Activated CD4-positive, CD25-positive, alpha-beta regulatory T cell treated with anti-CD3 and anti-CD28 coated beads, Interleukin-2, amount 50 U/mL, for 16 hours (primary cell): Measurements from ENCODE around the gene ARRDC1.
"Not testable (repeated sequence)": the region's sequence is repeated elsewhere in the genome, so short reads cannot be mapped to it uniquely, and the experiment has no call there.

Source experiments
- DNase-seq: peaks from one replicate; pipeline ENCODE4 v3.0.0-alpha.2; 2020; ENCODE audit warnings: low read depth, low spot score

Gene ARRDC1

GRCh38 chr9:137605121-137606004, at the start of gene ARRDC1:
ARRDC1 (plus strand) TSS chr9:137605686; CDS start chr9:137605718, 32 bp downstream.
- peak; percentile 79 for DNase-seq

- DNase-seq: no peak
These were observed 49.2 kb upstream of the ARRDC1 start for GRCh38 chr9:137556069-137556838.

- no peak for DNase-seq
These were observed 47.4 kb upstream of the ARRDC1 start for GRCh38 chr9:137558127-137558526.

- no peak for DNase-seq
These were observed 41.4 kb upstream of the ARRDC1 start for GRCh38 chr9:137564134-137564533.

- DNase-seq: no peak
These were observed 40.6 kb upstream of the ARRDC1 start for GRCh38 chr9:137564817-137565411.

- DNase-seq: not testable (repeated sequence)
These were observed 37.0 kb upstream of the ARRDC1 start for GRCh38 chr9:137568445-137568844.

- no peak for DNase-seq
These were observed 35.8 kb upstream of the ARRDC1 start for GRCh38 chr9:137569609-137570203.

GRCh38 chr9:137570566-137570965, 34.9 kb upstream of the ARRDC1 start:
- no peak for DNase-seq

- DNase-seq: no peak
These were observed 31.3 kb upstream of the ARRDC1 start for GRCh38 chr9:137574192-137574591.

GRCh38 chr9:137575364-137575715, 30.1 kb upstream of the ARRDC1 start:
- DNase-seq: no peak

- DNase-seq: no peak
These were observed 29.6 kb upstream of the ARRDC1 start for GRCh38 chr9:137575716-137576411.

GRCh38 chr9:137578518-137579258, 26.8 kb upstream of the ARRDC1 start, which contains the start of gene DPH7:
DPH7 (minus strand) TSS chr9:137578925; CDS start chr9:137578777, 148 bp downstream.
- DNase-seq: peak; percentile 94

- no peak for DNase-seq
These were observed 26.3 kb upstream of the ARRDC1 start for GRCh38 chr9:137579259-137579604.

- DNase-seq: no peak
These were observed 25.1 kb upstream of the ARRDC1 start for GRCh38 chr9:137580209-137580953.

- DNase-seq: no peak
These were observed 24.5 kb upstream of the ARRDC1 start for GRCh38 chr9:137580954-137581322.

- DNase-seq: no peak
These were observed 23.9 kb upstream of the ARRDC1 start for GRCh38 chr9:137581361-137582285.

GRCh38 chr9:137582286-137582860, 23.1 kb upstream of the ARRDC1 start:
- no peak for DNase-seq

- no peak for DNase-seq
These were observed 22.1 kb upstream of the ARRDC1 start for GRCh38 chr9:137583347-137583746.
